Measurements from ENCODE around the gene MMP25. TPM values are rescaled to one million over a fixed set of nuclear protein-coding genes. Genes with fewer than 3 reads are reported as not detected.
"Not testable (repeated sequence)": the region's sequence is repeated elsewhere in the genome, so short reads cannot be mapped to it uniquely, and the experiment has no call there.

Gene MMP25
- total RNA-seq, 1 experiment from 2014 or later, result 0.26 TPM

DNA sequence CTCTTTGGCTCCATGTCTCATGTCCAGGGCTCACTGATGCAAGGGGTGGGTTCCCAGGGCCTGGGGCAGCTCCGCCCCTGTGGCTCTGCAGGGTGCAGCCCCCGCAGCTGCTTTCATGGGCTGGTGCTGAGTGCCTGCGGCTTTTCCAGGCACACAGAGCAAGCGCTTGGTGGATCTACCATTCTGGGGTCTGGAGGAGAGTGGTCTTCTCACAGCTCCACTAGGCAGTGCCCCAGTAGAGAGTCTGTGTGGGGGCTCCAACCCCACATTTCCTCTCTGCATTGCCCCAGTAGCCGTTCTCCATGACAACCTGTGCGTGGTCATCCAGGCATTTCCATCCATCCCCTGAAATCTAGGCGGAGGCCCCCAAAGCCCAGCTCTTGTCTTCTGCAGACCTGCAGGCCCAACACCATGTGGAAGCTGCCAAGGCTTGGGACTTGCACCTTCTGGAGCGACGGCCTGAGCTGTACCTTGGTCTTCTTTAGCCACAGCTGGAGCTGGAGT lies 24.3 kb downstream of the MMP25 start:
- peaks cover 20% of the 10 kb centered on the region for H3K27me3 Mint-ChIP-seq (ENCODE audit: insufficient read depth, unreplicated experiment)
- CTCF ChIA-PET, result no interaction called here

DNA sequence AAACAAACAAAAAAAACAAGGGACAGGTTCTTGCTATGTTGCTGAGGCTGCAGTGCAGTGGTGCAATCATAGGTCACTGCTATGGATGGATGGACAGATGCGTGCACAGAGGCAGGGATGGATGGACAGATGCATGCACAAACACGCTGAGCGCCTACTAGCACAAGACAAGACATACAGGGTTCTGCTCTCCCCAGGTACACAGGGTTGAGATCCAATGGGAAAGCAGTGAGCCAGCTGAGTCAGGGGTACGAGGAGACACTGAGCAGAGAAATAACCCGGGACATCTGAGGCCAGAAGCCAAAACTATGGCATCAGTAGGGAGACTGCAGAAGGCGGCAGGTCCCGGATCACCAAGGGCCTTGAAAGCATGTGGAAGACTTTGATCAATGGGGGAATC lies 25.3 kb downstream of the MMP25 start:
- CTCF ChIA-PET, result interaction anchor here (0.6 kb wide), 1 partner anchor 94 kb away, joined by 3 read pairs; no protein-coding TSS in a partner anchor
- no TSS peak for BruUV-seq (replicated peaks)
- Mint-ChIP-seq H3K27ac (ENCODE audit: low read depth, unreplicated experiment) (no peak overlapping the region), H3K36me3 (ENCODE audit: insufficient read depth, unreplicated experiment) (no peaks in the 10 kb centered on the region), H3K27me3 (ENCODE audit: insufficient read depth, unreplicated experiment) (peaks cover 20% of the 10 kb centered on the region), H3K9me3 (ENCODE audit: unreplicated experiment) (no peaks in the 10 kb centered on the region), H3K4me3 (ENCODE audit: unreplicated experiment) (no peak overlapping the region), H3K4me1 (ENCODE audit: insufficient read depth, unreplicated experiment) (no peaks in the 10 kb centered on the region)
- POLR2A ChIA-PET, result no interaction called here
- TF ChIP-seq, protein P1, sequence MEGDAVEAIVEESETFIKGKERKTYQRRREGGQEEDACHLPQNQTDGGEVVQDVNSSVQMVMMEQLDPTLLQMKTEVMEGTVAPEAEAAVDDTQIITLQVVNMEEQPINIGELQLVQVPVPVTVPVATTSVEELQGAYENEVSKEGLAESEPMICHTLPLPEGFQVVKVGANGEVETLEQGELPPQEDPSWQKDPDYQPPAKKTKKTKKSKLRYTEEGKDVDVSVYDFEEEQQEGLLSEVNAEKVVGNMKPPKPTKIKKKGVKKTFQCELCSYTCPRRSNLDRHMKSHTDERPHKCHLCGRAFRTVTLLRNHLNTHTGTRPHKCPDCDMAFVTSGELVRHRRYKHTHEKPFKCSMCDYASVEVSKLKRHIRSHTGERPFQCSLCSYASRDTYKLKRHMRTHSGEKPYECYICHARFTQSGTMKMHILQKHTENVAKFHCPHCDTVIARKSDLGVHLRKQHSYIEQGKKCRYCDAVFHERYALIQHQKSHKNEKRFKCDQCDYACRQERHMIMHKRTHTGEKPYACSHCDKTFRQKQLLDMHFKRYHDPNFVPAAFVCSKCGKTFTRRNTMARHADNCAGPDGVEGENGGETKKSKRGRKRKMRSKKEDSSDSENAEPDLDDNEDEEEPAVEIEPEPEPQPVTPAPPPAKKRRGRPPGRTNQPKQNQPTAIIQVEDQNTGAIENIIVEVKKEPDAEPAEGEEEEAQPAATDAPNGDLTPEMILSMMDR (IDR thresholded peaks at IDR 0.05; ENCODE audit: unreplicated experiment), result no peak
- no peak for DNase-seq (ENCODE audit: unreplicated experiment)
- intact Hi-C loops (cut with micrococcal nuclease), result no loop called here

More for the DNA sequence above, 24.3 kb downstream of the MMP25 start:
- intact Hi-C loops (cut with micrococcal nuclease), result no loop called here
- no peak for DNase-seq (ENCODE audit: unreplicated experiment)
- BruUV-seq (replicated peaks), result no TSS peak
- Mint-ChIP-seq H3K36me3 (ENCODE audit: insufficient read depth, unreplicated experiment) (no peaks in the 10 kb centered on the region), H3K27ac (ENCODE audit: low read depth, unreplicated experiment) (no peak overlapping the region), H3K4me3 (ENCODE audit: unreplicated experiment) (no peak overlapping the region), H3K4me1 (ENCODE audit: insufficient read depth, unreplicated experiment) (peaks cover 5% of the 10 kb centered on the region), H3K9me3 (ENCODE audit: unreplicated experiment) (no peaks in the 10 kb centered on the region)
- TF ChIP-seq, protein P1 (IDR thresholded peaks at IDR 0.05; ENCODE audit: unreplicated experiment), result no peak
- POLR2A ChIA-PET, result no interaction called here

DNA sequence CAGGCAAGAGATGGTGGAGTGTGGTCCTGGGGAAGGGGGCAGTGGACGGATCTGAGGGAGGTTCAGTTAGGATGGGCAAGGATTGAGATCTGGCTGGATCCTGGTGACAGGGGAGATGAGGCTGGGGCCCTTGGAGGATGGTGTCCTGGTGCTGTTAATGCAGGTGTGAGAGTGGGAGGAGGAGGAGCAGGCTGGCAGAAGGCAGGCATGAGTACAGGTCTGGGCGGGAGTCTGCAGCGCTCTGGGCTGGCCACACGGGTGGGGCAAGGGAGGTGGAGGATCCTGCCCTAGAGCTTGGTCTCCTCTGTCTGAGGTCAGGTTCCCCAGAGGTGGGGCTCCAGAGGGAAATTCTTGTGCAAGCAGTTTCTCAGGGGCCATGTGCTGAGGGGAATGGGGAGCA lies 25.8 kb downstream of the MMP25 start:
- intact Hi-C loops (cut with micrococcal nuclease); BruUV-seq (replicated peaks); H3K9me3 Mint-ChIP-seq (ENCODE audit: unreplicated experiment); H3K36me3 Mint-ChIP-seq (ENCODE audit: insufficient read depth, unreplicated experiment); CTCF ChIA-PET; DNase-seq (ENCODE audit: unreplicated experiment); H3K4me1 Mint-ChIP-seq (ENCODE audit: insufficient read depth, unreplicated experiment); POLR2A ChIA-PET; H3K4me3 Mint-ChIP-seq (ENCODE audit: unreplicated experiment); H3K27ac Mint-ChIP-seq (ENCODE audit: low read depth, unreplicated experiment): not testable (repeated sequence)
- peaks cover 20% of the 10 kb centered on the region for H3K27me3 Mint-ChIP-seq (ENCODE audit: insufficient read depth, unreplicated experiment)

DNA sequence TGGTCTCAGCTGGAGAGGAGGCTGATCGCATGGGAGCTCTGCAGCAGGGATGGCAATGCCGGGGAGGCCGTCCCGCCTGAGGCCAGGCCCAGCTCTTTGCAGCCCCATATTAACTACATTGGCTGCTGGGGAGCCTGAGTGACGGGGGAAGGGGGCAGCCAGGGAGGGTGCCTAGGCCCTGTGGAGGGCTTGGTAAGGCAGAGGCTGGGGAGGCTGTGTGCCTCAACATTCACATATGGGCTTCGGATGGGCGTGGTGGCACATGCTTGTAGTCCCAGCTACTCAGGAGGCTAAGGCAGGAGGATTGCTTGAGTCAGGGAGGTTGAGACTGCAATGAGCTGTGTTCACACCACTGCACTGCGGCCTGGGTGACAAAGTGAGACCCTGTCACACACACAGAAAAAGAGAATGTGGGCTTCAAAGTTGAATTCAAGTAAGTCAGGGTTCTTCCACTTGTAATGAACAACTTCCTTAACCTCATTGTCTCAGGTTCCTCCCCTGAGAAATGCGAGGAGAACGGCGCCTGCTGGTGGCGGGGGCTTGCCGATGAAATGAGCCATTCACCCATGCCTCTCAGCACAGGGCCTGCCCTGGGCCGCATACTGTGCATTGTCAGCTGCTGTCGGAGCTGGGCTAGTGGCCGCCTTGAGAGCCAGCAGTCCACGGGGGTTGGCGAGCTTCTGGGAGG lies 26.4 kb downstream of the MMP25 start:
- POLR2A ChIA-PET; H3K27ac Mint-ChIP-seq (ENCODE audit: low read depth, unreplicated experiment); H3K9me3 Mint-ChIP-seq (ENCODE audit: unreplicated experiment); intact Hi-C loops (cut with micrococcal nuclease); CTCF ChIA-PET; DNase-seq (ENCODE audit: unreplicated experiment); BruUV-seq (replicated peaks); H3K36me3 Mint-ChIP-seq (ENCODE audit: insufficient read depth, unreplicated experiment); H3K4me1 Mint-ChIP-seq (ENCODE audit: insufficient read depth, unreplicated experiment); H3K4me3 Mint-ChIP-seq (ENCODE audit: unreplicated experiment): not testable (repeated sequence)
- peaks cover 20% of the 10 kb centered on the region for H3K27me3 Mint-ChIP-seq (ENCODE audit: insufficient read depth, unreplicated experiment)

DNA sequence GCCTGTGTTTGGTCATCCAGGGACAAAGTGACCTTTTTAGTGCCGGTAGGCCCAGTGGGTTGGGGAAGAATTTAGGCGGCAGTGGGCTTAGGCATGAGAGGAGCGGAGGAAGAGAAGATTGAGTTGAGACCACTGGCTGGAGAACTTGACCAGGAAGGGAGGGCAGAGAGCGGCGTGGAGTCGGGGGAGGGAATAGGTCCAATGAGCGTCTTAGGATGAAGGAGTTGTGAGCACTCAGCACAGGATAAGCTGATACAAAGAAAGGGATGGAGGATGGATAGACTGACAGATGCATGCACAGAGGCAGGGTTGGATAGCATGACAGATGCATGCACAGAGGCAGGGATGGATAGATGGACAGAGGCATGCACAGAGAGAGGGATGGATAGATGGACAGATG lies 27.1 kb downstream of the MMP25 start:
- H3K36me3 Mint-ChIP-seq (ENCODE audit: insufficient read depth, unreplicated experiment), result no peaks in the 10 kb centered on the region
- TF ChIP-seq, protein P1 (IDR thresholded peaks at IDR 0.05; ENCODE audit: unreplicated experiment), result no peak
- no peak overlapping the region for H3K27ac Mint-ChIP-seq (ENCODE audit: low read depth, unreplicated experiment)
- no TSS peak for BruUV-seq (replicated peaks)
- intact Hi-C loops (cut with micrococcal nuclease), result no loop called here
- H3K4me1 Mint-ChIP-seq (ENCODE audit: insufficient read depth, unreplicated experiment), result no peaks in the 10 kb centered on the region
- POLR2A ChIA-PET, result no interaction called here
- H3K27me3 Mint-ChIP-seq (ENCODE audit: insufficient read depth, unreplicated experiment), result peaks cover 27% of the 10 kb centered on the region
- H3K9me3 Mint-ChIP-seq (ENCODE audit: unreplicated experiment), result no peaks in the 10 kb centered on the region
- DNase-seq (ENCODE audit: unreplicated experiment), result no peak
- CTCF ChIA-PET, result no interaction called here
- no peak overlapping the region for H3K4me3 Mint-ChIP-seq (ENCODE audit: unreplicated experiment)

Data from MCF 10A (cell line).